GM23248 (cell line): Measurements from ENCODE around the gene MORC2. TPM values are rescaled to one million over a fixed set of nuclear protein-coding genes. Genes with fewer than 3 reads are reported as not detected.
A peak's percentile ranks its signal among the peaks of the same experiment; 100 is the strongest.

Experiments used
- DNase-seq: peaks from one replicate; pipeline ENCODE4 v3.0.0-alpha.2; 2015
- H2AFZ ChIP-seq: fragments of 200-600 bp; sonication (generic); 2 replicates; pipeline ENCODE4 v1.6.1; 2016; ENCODE audit warnings: antibody characterized with exemption
- H3F3A ChIP-seq: fragments of 200-600 bp; sonication (generic); 2 replicates; pipeline ENCODE4 v1.6.1; 2016; ENCODE audit warnings: mild to moderate bottlenecking, antibody characterized with exemption, mixed run types; ENCODE audit not compliant: insufficient read depth
- H3K27ac ChIP-seq: fragments of 200-600 bp; sonication (generic); 2 replicates; pipeline ENCODE4 v1.5.1; 2016; ENCODE audit warnings: mild to moderate bottlenecking
- H3K27me3 ChIP-seq: fragments of 200-600 bp; sonication (generic); replicated peaks from 2 replicates; pipeline ENCODE4 v1.6.1; 2016; ENCODE audit warnings: mild to moderate bottlenecking; ENCODE audit not compliant: insufficient read depth
- H3K36me3 ChIP-seq: fragments of 200-600 bp; sonication (generic); 2 replicates; pipeline ENCODE4 v1.6.1; 2016; ENCODE audit warnings: low read depth, mild to moderate bottlenecking
- H3K4me1 ChIP-seq: fragments of 200-600 bp; sonication (generic); 2 replicates; pipeline ENCODE4 v1.6.1; 2016; ENCODE audit warnings: mild to moderate bottlenecking; ENCODE audit not compliant: insufficient read depth
- H3K4me2 ChIP-seq: fragments of 200-600 bp; sonication (generic); one replicate; pipeline ENCODE4 v1.6.1; 2016; ENCODE audit warnings: mild to moderate bottlenecking; ENCODE audit not compliant: unreplicated experiment
- H3K4me3 ChIP-seq: fragments of 200-600 bp; sonication (generic); 2 replicates; pipeline ENCODE4 v1.5.1; 2016; ENCODE audit warnings: mild to moderate bottlenecking
- H3K79me2 ChIP-seq: fragments of 200-600 bp; sonication (generic); 2 replicates; pipeline ENCODE4 v1.6.1; 2016; ENCODE audit warnings: mild to moderate bottlenecking; ENCODE audit not compliant: insufficient read depth
- H3K9ac ChIP-seq: fragments of 200-600 bp; sonication (generic); 2 replicates; pipeline ENCODE4 v1.6.1; 2016; ENCODE audit warnings: mild to moderate bottlenecking
- H3K9me2 ChIP-seq: fragments of 200-600 bp; sonication (generic); 2 replicates; pipeline ENCODE4 v1.6.1; 2016; ENCODE audit warnings: mixed run types, mild to moderate bottlenecking, moderate library complexity; ENCODE audit not compliant: insufficient read depth
- H3K9me3 ChIP-seq: fragments of 200-600 bp; sonication (generic); one replicate; pipeline ENCODE4 v1.6.1; 2017; ENCODE audit warnings: low read depth
- H4K20me1 ChIP-seq: fragments of 200-600 bp; sonication (generic); 2 replicates; pipeline ENCODE4 v1.6.0; 2016; ENCODE audit not compliant: insufficient read depth
- EZH2 ChIP-seq: fragments of 200-600 bp; sonication (generic); IDR thresholded peaks from 2 replicates; pipeline ENCODE4 v1.6.1; 2018; ENCODE audit warnings: antibody characterized with exemption, mild to moderate bottlenecking; ENCODE audit not compliant: insufficient read depth, poor library complexity, severe bottlenecking
- EZH2phosphoT487 ChIP-seq: fragments of 200-600 bp; sonication (generic); IDR thresholded peaks from 2 replicates; pipeline ENCODE4 v1.6.1; 2018; ENCODE audit warnings: antibody characterized with exemption, moderate library complexity, mild to moderate bottlenecking, low read depth; ENCODE audit not compliant: insufficient read depth
- WGBS, 2 experiments: methylation state at CpG; one replicate each; pipeline ENCODE4 v1.1.6; 2015 to 2017; ENCODE audit warnings: low lambda C conversion rate in 2 of 2, low coverage in 1 of 2; ENCODE audit errors: missing lambda C conversion rate in 2 of 2; 5-methylcytosine and 5-hydroxymethylcytosine counted together
- in situ Hi-C: fragments of 300-500 bp; cut with MboI; formaldehyde crosslinking; loops from 2 replicates; pipeline ENCODE4 v1.15.0; 2020
- polyA plus RNA-seq: library from polyadenylated mRNA; unstranded; fragments of >200 nt; fragmentation: Nextera tagmentation; extraction: Ambion mirVana; gene quantifications from 2 replicates; pipeline ENCODE4 v1.2.1, GENCODE V29; 2016
- total RNA-seq: library from RNA; depleted of rRNA; stranded (reverse); fragments of >200 nt; shearing (Covaris generic); gene quantifications from 2 replicates; pipeline ENCODE4 v1.2.3, GENCODE V29; 2014

MORC2 gene
- total and polyA plus RNA-seq, 2 experiments from 2014 or later, result 13.2 to 16.8 TPM

- H2AFZ ChIP-seq, result no peak overlapping the region
- no peak for TF ChIP-seq EZH2
- no peak for TF ChIP-seq EZH2phosphoT487
- WGBS, 2 experiments, result 81 to 92% methylated on average over 4 of the region's 4 CpGs
- H3K4me2 ChIP-seq, result no peak overlapping the region
- in situ Hi-C loops, result no loop called here
- H3K4me3 ChIP-seq, result no peak overlapping the region
- H3K36me3 ChIP-seq, result peaks cover 18% of the 10 kb centered on the region
- peaks cover under 1% of the 10 kb centered on the region; the same call in 1 of the 2 replicates for H3K4me1 ChIP-seq
- no peaks in the 10 kb centered on the region for H3K79me2 ChIP-seq
- no peak overlapping the region for H3K27ac ChIP-seq
- H3K9me3 ChIP-seq, result no peaks in the 10 kb centered on the region
- no peak overlapping the region for H3K9ac ChIP-seq
- DNase-seq, result no peak
- H3K9me2 ChIP-seq, result no peaks in the 10 kb centered on the region
- H3K27me3 ChIP-seq, result no peaks in the 10 kb centered on the region
- 0 out of 2 replicates have a peak, but pooled peaks cover 5% of the 10 kb centered on the region for H4K20me1 ChIP-seq
- peaks cover 5% of the 10 kb centered on the region; the same call in 1 of the 2 replicates for H3F3A ChIP-seq
Measured at GRCh38 chr22:30926706-30927105, 41.9 kb downstream of the MORC2 start.

- in situ Hi-C loops, result no loop called here
- no peaks in the 10 kb centered on the region for H3K9me2 ChIP-seq
- peaks cover 11% of the 10 kb centered on the region for H3K4me1 ChIP-seq
- no peaks in the 10 kb centered on the region for H3K9me3 ChIP-seq
- TF ChIP-seq EZH2, result no peak
- no peak for TF ChIP-seq EZH2phosphoT487
- H3K4me2 ChIP-seq, result no peak overlapping the region
- no peak overlapping the region for H3K9ac ChIP-seq
- 77 to 86% methylated on average over 5 of the region's 5 CpGs for WGBS, 2 experiments
- H3K36me3 ChIP-seq, result peaks cover 11% of the 10 kb centered on the region
- no peak for DNase-seq
- no peak overlapping the region for H3K27ac ChIP-seq
- no peak overlapping the region for H2AFZ ChIP-seq
- H3K27me3 ChIP-seq, result no peaks in the 10 kb centered on the region
- no peaks in the 10 kb centered on the region for H3K79me2 ChIP-seq
- H3K4me3 ChIP-seq, result no peak overlapping the region
- H4K20me1 ChIP-seq, result 0 out of 2 replicates have a peak, but pooled peaks cover 5% of the 10 kb centered on the region
- peaks cover 12% of the 10 kb centered on the region; the same call in 1 of the 2 replicates for H3F3A ChIP-seq
Measured at GRCh38 chr22:30925667-30926066, 42.9 kb downstream of the MORC2 start.

- H3K27me3 ChIP-seq, result no peaks in the 10 kb centered on the region
- H3K9ac ChIP-seq, result no peak overlapping the region
- H3K4me1 ChIP-seq, result peaks cover 14% of the 10 kb centered on the region
- H2AFZ ChIP-seq, result no peak overlapping the region
- H3K36me3 ChIP-seq, result peaks cover under 1% of the 10 kb centered on the region; the same call in 1 of the 2 replicates
- no peaks in the 10 kb centered on the region for H4K20me1 ChIP-seq
- H3K79me2 ChIP-seq, result no peaks in the 10 kb centered on the region
- no peak for DNase-seq
- TF ChIP-seq EZH2phosphoT487, result no peak
- H3K4me3 ChIP-seq, result no peak overlapping the region
- no peaks in the 10 kb centered on the region for H3K9me2 ChIP-seq
- H3K4me2 ChIP-seq, result no peak overlapping the region
- 86 to 89% methylated on average over 9 of the region's 9 CpGs for WGBS, 2 experiments
- peaks cover 12% of the 10 kb centered on the region; the same call in 1 of the 2 replicates for H3F3A ChIP-seq
- in situ Hi-C loops, result loop anchor here (5.0 kb wide), 1 partner anchor 161 kb away; no protein-coding TSS in a partner anchor
- H3K9me3 ChIP-seq, result no peaks in the 10 kb centered on the region
- H3K27ac ChIP-seq, result no peak overlapping the region
Measured at GRCh38 chr22:30923168-30923900, 45.2 kb downstream of the MORC2 start.

GRCh38 chr22:30922151-30922611 is 46.4 kb downstream of the MORC2 start:
- no peaks in the 10 kb centered on the region for H3K9me2 ChIP-seq
- no peaks in the 10 kb centered on the region for H3K79me2 ChIP-seq
- H3K27me3 ChIP-seq, result no peaks in the 10 kb centered on the region
- peaks cover 14% of the 10 kb centered on the region for H3K4me1 ChIP-seq
- peak; percentile 69 for DNase-seq
- peak overlapping the region; percentile 95 for H2AFZ ChIP-seq
- H3K4me2 ChIP-seq, result peak overlapping the region; percentile 88
- in situ Hi-C loops, result loop anchor here (5.0 kb wide), 1 partner anchor 160 kb away; no protein-coding TSS in a partner anchor
- H3K9ac ChIP-seq, result peak overlapping the region; percentile 54
- no peak overlapping the region for H3K27ac ChIP-seq
- TF ChIP-seq EZH2, result no peak
- TF ChIP-seq EZH2phosphoT487, result no peak
- no peaks in the 10 kb centered on the region for H3K9me3 ChIP-seq
- no peaks in the 10 kb centered on the region for H4K20me1 ChIP-seq
- H3F3A ChIP-seq, result peaks cover 12% of the 10 kb centered on the region; the same call in 1 of the 2 replicates
- no peaks in the 10 kb centered on the region for H3K36me3 ChIP-seq
- H3K4me3 ChIP-seq, result peak overlapping the region; percentile 76
- WGBS, 2 experiments, result 42 to 53% methylated on average over 33 to 34 of the region's 34 CpGs
